Progenitor cell of endocrine pancreas (in vitro differentiated cells): ENCODE measurements around the gene PNLIPRP3. TPM values are rescaled to one million over a fixed set of nuclear protein-coding genes. Genes with fewer than 3 reads are reported as not detected.

Experiments
- DNase-seq: peaks from one replicate; pipeline ENCODE4 v3.0.0; 2021; ENCODE audit warnings: low spot score; ENCODE audit not compliant: unreplicated experiment
- H3K27ac Mint-ChIP-seq: 2 replicates; pipeline ENCODE4 v1.8.0; 2021; ENCODE audit warnings: mild to moderate bottlenecking, moderate library complexity, mixed read lengths
- H3K27me3 Mint-ChIP-seq: 2 replicates; pipeline ENCODE4 v1.8.0; 2021; ENCODE audit warnings: mixed read lengths
- H3K36me3 Mint-ChIP-seq: 2 replicates; pipeline ENCODE4 v1.8.0; 2022; ENCODE audit warnings: mixed read lengths; ENCODE audit not compliant: insufficient read depth
- H3K4me1 Mint-ChIP-seq: 2 replicates; pipeline ENCODE4 v1.8.0; 2021; ENCODE audit warnings: low read depth, mixed read lengths
- H3K4me3 Mint-ChIP-seq: 2 replicates; pipeline ENCODE4 v1.8.0; 2021; ENCODE audit warnings: low read depth, mild to moderate bottlenecking, moderate library complexity, mixed read lengths
- H3K9me3 Mint-ChIP-seq: 2 replicates; pipeline ENCODE4 v1.8.0; 2021; ENCODE audit warnings: low read depth, mixed read lengths
- CTCF ChIP-seq: fragments of 200-600 bp; sonication (generic); IDR thresholded peaks from one replicate; pipeline ENCODE4 v1.5.0; 2021; ENCODE audit warnings: antibody characterized with exemption, mild to moderate bottlenecking; ENCODE audit not compliant: unreplicated experiment
- total RNA-seq: library from RNA; stranded (reverse); gene quantifications from 2 replicates; pipeline ENCODE4 v1.2.1, GENCODE V29; 2021

The PNLIPRP3 gene
- total RNA-seq, 1 donor from 2014 or later: not detected

GRCh38 chr10:116450861-116451260 lies 23.2 kb downstream of the PNLIPRP3 start:
- no peaks in the 10 kb centered on the region for H3K36me3 Mint-ChIP-seq
- H3K9me3 Mint-ChIP-seq: no peaks in the 10 kb centered on the region
- H3K27me3 Mint-ChIP-seq: no peaks in the 10 kb centered on the region
- no peak for DNase-seq
- no peaks in the 10 kb centered on the region for H3K4me1 Mint-ChIP-seq
- H3K27ac Mint-ChIP-seq: no peak overlapping the region
- TF ChIP-seq CTCF: no peak
- no peak overlapping the region for H3K4me3 Mint-ChIP-seq

- Mint-ChIP-seq H3K36me3 (no peaks in the 10 kb centered on the region), H3K9me3 (no peaks in the 10 kb centered on the region), H3K27ac (no peak overlapping the region), H3K4me1 (no peaks in the 10 kb centered on the region), H3K4me3 (no peak overlapping the region), H3K27me3 (no peaks in the 10 kb centered on the region)
- DNase-seq: no peak
- TF ChIP-seq CTCF: no peak
These were observed 24.2 kb downstream of the PNLIPRP3 start for GRCh38 chr10:116451711-116452337.

GRCh38 chr10:116452338-116452720 lies 24.7 kb downstream of the PNLIPRP3 start:
- H3K36me3 Mint-ChIP-seq: no peaks in the 10 kb centered on the region
- no peaks in the 10 kb centered on the region for H3K9me3 Mint-ChIP-seq
- TF ChIP-seq CTCF: no peak
- no peaks in the 10 kb centered on the region for H3K4me1 Mint-ChIP-seq
- H3K27me3 Mint-ChIP-seq: no peaks in the 10 kb centered on the region
- H3K27ac Mint-ChIP-seq: no peak overlapping the region
- H3K4me3 Mint-ChIP-seq: no peak overlapping the region
- DNase-seq: no peak

GRCh38 chr10:116457488-116457887 lies 29.8 kb downstream of the PNLIPRP3 start:
- Mint-ChIP-seq H3K36me3 (no peaks in the 10 kb centered on the region), H3K4me1 (peaks cover 9% of the 10 kb centered on the region), H3K27ac (no peak overlapping the region)

GRCh38 chr10:116460219-116460618 lies 32.6 kb downstream of the PNLIPRP3 start:
- DNase-seq: no peak
- Mint-ChIP-seq H3K36me3 (no peaks in the 10 kb centered on the region), H3K27ac (no peak overlapping the region), H3K4me3 (no peak overlapping the region), H3K27me3 (no peaks in the 10 kb centered on the region), H3K9me3 (no peaks in the 10 kb centered on the region), H3K4me1 (peaks cover 9% of the 10 kb centered on the region)
- TF ChIP-seq CTCF: no peak

More at GRCh38 chr10:116457488-116457887, 29.8 kb downstream of the PNLIPRP3 start:
- DNase-seq: no peak
- no peak for TF ChIP-seq CTCF
- no peaks in the 10 kb centered on the region for H3K27me3 Mint-ChIP-seq
- no peak overlapping the region for H3K4me3 Mint-ChIP-seq
- no peaks in the 10 kb centered on the region for H3K9me3 Mint-ChIP-seq
